Effector memory CD4-positive, alpha-beta T cell (primary cell): ENCODE results near the gene RRBP1.
"Not testable (repeated sequence)": the region's sequence is repeated elsewhere in the genome, so short reads cannot be mapped to it uniquely, and the experiment has no call there.

ENCODE experiments used
- DNase-seq, 3 donors: peaks; one replicate each; pipeline ENCODE4 v3.0.0-alpha.2; 2020
- H3K27ac ChIP-seq: 2 replicates; pipeline ENCODE4 v1.7.0; 2013; ENCODE audit warnings: mild to moderate bottlenecking, low read length, moderate library complexity; ENCODE audit not compliant: insufficient read depth, poor library complexity, severe bottlenecking
- H3K27me3 ChIP-seq: replicated peaks from 2 replicates; pipeline ENCODE4 v1.7.0; 2013; ENCODE audit warnings: mild to moderate bottlenecking, low read length; ENCODE audit not compliant: insufficient read depth, control insufficient read depth, poor library complexity, severe bottlenecking
- H3K36me3 ChIP-seq: 2 replicates; pipeline ENCODE4 v1.7.0; 2013; ENCODE audit warnings: mild to moderate bottlenecking, low read length, moderate library complexity; ENCODE audit not compliant: control insufficient read depth, insufficient read depth
- H3K4me1 ChIP-seq: 2 replicates; pipeline ENCODE4 v1.7.0; 2013; ENCODE audit warnings: low read length, mild to moderate bottlenecking; ENCODE audit not compliant: control insufficient read depth, insufficient read depth, poor library complexity, severe bottlenecking
- H3K4me3 ChIP-seq: 2 replicates; pipeline ENCODE4 v1.7.0; 2013; ENCODE audit warnings: low read length, low read depth, mild to moderate bottlenecking; ENCODE audit not compliant: insufficient read depth, poor library complexity, severe bottlenecking
- H3K9me3 ChIP-seq: 2 replicates; pipeline ENCODE4 v1.7.0; 2013; ENCODE audit warnings: mild to moderate bottlenecking, low read length, moderate library complexity; ENCODE audit not compliant: control insufficient read depth

The RRBP1 gene

DNA sequence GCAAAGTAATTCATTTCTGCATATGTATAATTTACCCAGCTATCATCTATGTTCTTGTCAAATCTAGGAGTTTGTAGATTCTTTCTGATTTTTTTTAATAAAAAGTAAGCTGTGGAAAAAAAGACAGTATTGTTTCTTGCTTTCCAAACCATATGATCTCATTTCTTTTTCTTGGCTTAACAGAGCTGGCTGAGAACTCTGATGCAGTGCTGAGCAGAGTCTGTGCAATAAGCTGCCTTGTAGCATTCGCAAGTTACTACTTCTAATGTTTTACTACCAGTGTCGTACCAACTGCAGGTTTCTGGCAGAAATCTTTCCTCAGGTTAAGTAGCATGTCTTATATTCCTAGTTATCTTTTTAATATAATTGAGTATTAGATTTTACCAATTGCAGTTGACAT is 15.6 kb downstream of the RRBP1 start:
- H3K27me3 ChIP-seq, result no peaks in the 10 kb centered on the region
- no peak overlapping the region for H3K4me3 ChIP-seq
- no peak overlapping the region for H3K27ac ChIP-seq
- H3K36me3 ChIP-seq, result no peaks in the 10 kb centered on the region
- peaks cover 12% of the 10 kb centered on the region for H3K4me1 ChIP-seq
- no peak for DNase-seq
- no peaks in the 10 kb centered on the region for H3K9me3 ChIP-seq

DNA sequence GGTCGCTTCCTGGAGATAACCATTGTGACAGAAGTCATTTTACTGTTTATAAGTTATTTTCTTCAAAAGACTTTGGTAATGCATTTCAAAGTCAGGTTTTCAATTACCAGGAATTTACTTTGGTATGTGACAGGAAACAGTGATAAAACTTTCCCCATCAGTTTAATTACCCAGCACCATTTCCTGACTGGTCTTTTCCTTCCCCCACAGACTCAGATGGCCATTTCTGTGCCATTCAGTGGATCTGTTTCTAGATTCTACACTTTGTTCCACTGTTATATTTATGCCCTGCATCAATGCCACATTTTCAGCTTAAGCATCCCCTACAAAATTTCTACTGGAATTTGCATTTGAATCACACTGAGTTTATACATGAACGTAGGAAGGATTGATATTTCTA is 16.3 kb downstream of the RRBP1 start:
- Histone ChIP-seq H3K36me3 (no peaks in the 10 kb centered on the region), H3K27ac (no peak overlapping the region), H3K9me3 (no peaks in the 10 kb centered on the region), H3K4me3 (no peak overlapping the region), H3K27me3 (no peaks in the 10 kb centered on the region), H3K4me1 (peaks cover 12% of the 10 kb centered on the region)
- no peak for DNase-seq

DNA sequence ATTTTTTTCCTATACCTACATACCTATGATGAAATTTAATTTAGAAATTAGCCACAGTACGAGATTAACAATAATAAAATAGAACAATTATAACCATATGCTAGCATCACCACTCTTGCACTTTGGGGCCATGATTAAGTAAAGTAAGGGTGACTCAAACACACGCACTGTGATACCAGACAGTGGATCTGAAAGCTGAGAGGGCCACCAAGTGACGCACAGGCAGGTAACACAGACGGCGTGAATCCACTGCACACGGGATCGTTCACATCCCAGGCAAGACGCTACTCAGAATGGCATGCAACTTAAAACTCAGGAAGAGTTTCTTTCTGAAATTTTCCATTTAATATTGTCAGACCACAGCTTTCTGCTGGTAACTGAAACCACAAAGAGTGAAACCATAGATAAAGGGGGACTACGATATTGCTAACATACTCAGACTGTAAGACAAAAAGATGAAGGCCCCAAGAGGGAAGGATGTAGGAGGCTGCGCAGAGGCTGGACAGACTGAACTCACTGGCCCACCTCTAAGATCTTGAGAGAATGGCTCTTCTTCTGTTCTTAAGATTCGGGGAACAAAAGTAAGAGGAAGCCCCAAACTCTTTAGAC is 17.9 kb downstream of the RRBP1 start:
- H3K27me3 ChIP-seq, result no peaks in the 10 kb centered on the region
- DNase-seq, result no peak
- H3K4me1 ChIP-seq, result peaks cover 12% of the 10 kb centered on the region
- no peaks in the 10 kb centered on the region for H3K36me3 ChIP-seq
- H3K9me3 ChIP-seq, result no peaks in the 10 kb centered on the region
- H3K27ac ChIP-seq, result no peak overlapping the region
- no peak overlapping the region for H3K4me3 ChIP-seq

DNA sequence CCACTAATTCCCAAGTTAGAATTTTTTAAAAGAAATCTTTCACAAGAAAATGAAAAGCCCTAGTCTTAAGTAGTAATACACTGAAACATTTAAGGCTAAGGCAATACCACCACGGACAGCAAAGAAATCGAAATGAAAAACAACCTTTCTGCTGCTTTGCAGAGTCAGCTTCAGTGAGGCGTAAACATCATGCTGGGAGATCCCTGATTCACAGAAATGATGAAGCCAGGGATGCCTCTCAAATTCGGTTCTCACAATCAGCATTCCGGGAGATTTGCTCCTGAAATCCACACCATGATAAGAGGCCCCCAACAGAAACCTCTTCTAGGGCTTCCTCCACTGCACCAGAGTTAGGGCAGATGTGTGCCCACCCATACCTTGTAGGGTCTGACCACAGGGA is 18.6 kb downstream of the RRBP1 start:
- Histone ChIP-seq H3K4me3 (no peak overlapping the region), H3K4me1 (peaks cover 12% of the 10 kb centered on the region), H3K27ac (no peak overlapping the region), H3K36me3 (no peaks in the 10 kb centered on the region), H3K9me3 (no peaks in the 10 kb centered on the region), H3K27me3 (no peaks in the 10 kb centered on the region)
- DNase-seq, result no peak

DNA sequence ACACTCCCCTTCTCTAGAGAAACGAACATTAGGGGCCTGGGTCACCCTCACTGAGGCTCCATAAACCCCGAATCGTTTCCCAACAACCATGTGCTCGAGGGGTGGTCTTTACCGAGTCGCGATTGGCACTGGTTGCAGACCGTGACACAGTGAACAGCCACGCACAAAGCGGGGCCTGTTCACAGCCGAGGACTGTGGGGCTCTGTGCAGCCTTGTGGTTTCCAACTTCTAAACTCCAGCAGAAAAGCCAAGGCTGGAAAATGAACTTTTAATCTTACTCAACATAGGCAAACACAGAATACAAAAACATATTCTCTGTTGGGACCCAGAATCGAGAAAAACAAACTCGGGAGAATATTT is 19.0 kb downstream of the RRBP1 start:
- Histone ChIP-seq H3K27ac (no peak overlapping the region), H3K4me1 (peaks cover 12% of the 10 kb centered on the region)

DNA sequence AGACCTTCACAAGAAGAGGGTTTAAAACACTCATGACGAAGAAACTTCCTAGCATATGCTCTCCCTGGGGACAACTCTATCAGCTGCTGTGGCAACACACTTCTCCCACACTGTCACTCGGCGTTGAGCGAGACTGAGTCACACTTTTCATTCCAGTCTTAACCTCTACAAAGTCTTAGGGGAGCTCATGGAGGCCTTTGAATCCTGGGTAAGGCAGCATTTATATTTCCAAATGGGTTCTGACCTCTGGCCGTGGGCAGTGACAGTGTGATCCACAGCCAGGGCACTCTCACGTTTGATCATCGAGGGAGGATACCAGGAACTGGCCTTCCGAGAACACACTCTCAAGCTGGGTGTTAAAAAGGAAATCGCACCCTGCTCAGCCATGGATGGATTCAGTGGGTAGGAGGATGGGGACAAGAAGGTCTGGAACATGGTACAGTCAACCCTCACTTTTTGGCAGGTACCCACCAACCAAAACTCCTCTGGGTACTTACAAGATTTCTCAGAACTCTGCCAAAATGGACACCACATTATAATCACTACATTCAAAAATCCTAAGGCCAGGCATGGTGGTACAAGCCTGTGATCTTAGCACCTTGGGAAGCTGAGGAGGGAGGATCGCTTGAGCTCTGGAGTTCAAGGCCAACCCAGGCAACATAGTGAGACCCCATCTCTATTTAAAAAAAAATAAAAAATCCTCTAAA is 19.6 kb downstream of the RRBP1 start:
- peaks cover 12% of the 10 kb centered on the region for H3K4me1 ChIP-seq
- DNase-seq, result no peak
- no peak overlapping the region for H3K4me3 ChIP-seq
- H3K27me3 ChIP-seq, result no peaks in the 10 kb centered on the region
- no peaks in the 10 kb centered on the region for H3K36me3 ChIP-seq
- H3K9me3 ChIP-seq, result no peaks in the 10 kb centered on the region
- H3K27ac ChIP-seq, result no peak overlapping the region

More for the DNA sequence above, 19.0 kb downstream of the RRBP1 start:
- H3K27me3 ChIP-seq, result no peaks in the 10 kb centered on the region
- no peak overlapping the region for H3K4me3 ChIP-seq
- no peaks in the 10 kb centered on the region for H3K9me3 ChIP-seq
- no peaks in the 10 kb centered on the region for H3K36me3 ChIP-seq
- DNase-seq, result no peak

DNA sequence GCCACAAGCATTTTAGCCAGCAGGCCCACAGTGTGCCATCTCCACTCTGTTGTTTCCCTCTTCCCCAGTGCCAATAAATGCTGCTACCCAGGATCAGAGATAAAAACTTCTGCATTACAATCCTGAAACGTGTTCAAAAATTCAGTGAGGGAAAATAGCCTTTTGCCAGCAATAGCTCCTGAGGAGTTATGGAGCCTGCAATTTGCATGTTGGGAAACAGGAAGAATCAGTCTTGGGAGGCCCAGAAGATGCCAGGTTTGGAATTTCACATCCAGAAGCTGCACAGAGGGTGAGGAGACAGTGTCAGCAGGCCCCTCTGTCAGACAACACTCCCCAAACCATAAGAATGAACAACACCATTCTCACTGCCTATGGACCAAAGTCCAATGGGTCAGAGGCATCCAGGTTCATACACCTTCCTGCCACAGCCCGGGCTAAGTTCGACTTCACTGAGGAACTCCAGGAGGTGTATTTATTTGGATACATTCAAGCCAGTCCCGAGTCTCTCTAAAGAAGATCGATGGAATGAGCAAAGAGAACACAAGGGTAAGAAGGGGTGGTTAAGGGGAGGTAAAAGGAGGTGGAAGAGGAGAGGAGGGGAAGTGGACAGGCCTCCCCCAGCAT is 20.8 kb downstream of the RRBP1 start:
- DNase-seq, result no peak
- no peaks in the 10 kb centered on the region for H3K27me3 ChIP-seq
- H3K27ac ChIP-seq, result no peak overlapping the region
- H3K4me1 ChIP-seq, result peaks cover 12% of the 10 kb centered on the region
- no peaks in the 10 kb centered on the region for H3K36me3 ChIP-seq
- no peaks in the 10 kb centered on the region for H3K9me3 ChIP-seq
- no peak overlapping the region for H3K4me3 ChIP-seq

DNA sequence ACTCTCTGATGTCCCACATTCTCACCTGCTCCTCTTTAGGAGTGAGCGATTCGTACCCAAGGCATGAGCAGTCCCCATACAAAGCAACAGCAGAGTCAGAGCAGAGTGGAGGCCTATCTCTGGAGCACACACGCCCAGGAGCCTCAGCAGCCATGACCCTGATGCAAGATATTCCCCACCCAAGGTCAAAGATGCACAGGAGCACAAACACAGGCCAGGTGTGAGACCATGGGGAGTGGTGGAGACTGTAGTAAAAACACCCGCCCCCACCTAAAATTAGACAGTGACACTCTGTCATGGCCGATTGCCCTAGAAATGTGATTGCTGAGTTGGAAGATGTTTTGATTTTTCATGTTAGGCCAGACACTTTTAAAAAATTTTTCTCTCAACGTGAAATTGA is 21.4 kb downstream of the RRBP1 start:
- DNase-seq, result no peak
- Histone ChIP-seq H3K27me3 (no peaks in the 10 kb centered on the region), H3K4me3 (no peak overlapping the region), H3K4me1 (peaks cover 8% of the 10 kb centered on the region), H3K36me3 (no peaks in the 10 kb centered on the region), H3K27ac (no peak overlapping the region), H3K9me3 (no peaks in the 10 kb centered on the region)

DNA sequence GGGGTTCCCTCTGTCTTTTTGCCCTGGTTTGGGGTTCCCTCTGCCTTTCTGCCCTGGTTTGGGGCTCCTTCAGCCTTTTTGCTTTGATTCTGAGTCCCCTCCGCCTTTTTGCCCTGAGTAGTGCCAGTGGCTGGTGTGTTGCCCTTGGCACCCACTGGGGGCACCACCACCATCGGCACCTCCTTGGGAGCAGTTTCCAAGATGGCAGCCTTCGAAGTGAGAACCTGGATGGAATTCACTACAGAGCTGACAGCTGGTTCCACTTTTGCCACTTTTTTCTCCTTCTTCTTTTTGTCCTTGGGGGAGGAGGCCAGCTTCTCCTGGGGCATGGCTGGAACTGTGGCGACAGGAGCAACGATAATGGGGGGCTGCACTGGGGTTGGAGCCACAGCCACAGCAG is 22.2 kb downstream of the RRBP1 start:
- Histone ChIP-seq H3K4me3 (no peak overlapping the region), H3K36me3 (no peaks in the 10 kb centered on the region), H3K27ac (no peak overlapping the region), H3K4me1 (peaks cover 8% of the 10 kb centered on the region), H3K9me3 (no peaks in the 10 kb centered on the region), H3K27me3 (no peaks in the 10 kb centered on the region)
- DNase-seq, result no peak

DNA sequence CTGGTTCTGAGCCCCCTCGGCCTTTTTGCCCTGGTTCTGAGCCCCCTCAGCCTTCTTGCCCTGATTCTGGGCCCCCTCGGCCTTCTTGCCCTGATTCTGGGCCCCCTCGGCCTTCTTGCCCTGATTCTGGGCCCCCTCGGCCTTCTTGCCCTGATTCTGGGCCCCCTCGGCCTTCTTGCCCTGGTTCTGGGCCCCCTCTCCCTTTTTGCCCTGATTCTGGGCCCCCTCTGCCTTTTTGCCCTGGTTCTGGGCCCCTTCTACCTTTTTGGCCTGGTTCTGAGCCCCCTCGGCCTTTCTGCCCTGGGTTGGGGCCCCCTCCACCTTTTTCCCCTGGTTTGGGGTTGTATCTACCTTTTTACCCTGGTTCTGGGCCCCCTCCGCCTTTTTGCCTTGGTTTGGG is 22.7 kb downstream of the RRBP1 start:
- not testable (repeated sequence) for H3K9me3 ChIP-seq, H3K4me1 ChIP-seq, DNase-seq, H3K36me3 ChIP-seq, H3K4me3 ChIP-seq, H3K27me3 ChIP-seq, H3K27ac ChIP-seq
